Neutrophil (primary cell): Measurements from ENCODE around the gene LZTS2.

Source experiments
- H3K27ac ChIP-seq: fragments of 200-600 bp; sonication (generic); 2 replicates; pipeline ENCODE4 v1.5.1; 2016; ENCODE audit warnings: mild to moderate bottlenecking, moderate library complexity
- H3K27me3 ChIP-seq: fragments of 200-600 bp; sonication (generic); 2 replicates; pipeline ENCODE4 v1.6.0; 2016; ENCODE audit warnings: mild to moderate bottlenecking
- H3K36me3 ChIP-seq: fragments of 200-600 bp; sonication (generic); 2 replicates; pipeline ENCODE4 v1.5.1; 2017
- H3K4me1 ChIP-seq, 2 experiments: fragments of 200-600 bp in 1 of 2; sonication (generic) in 1 of 2; 1 replicate in 1 of 2; 2 replicates in 1 of 2; pipeline versions ENCODE4 v1.5.1 to v1.6.1; 2013 to 2016; ENCODE audit warnings: low read depth in 1 of 2, low read length in 1 of 2, mild to moderate bottlenecking in 1 of 2, moderate library complexity in 1 of 2; ENCODE audit not compliant: control insufficient read depth in 1 of 2, insufficient read depth in 1 of 2
- H3K4me3 ChIP-seq, 2 experiments: fragments of 200-600 bp in 1 of 2; sonication (generic) in 1 of 2; 1 replicate in 1 of 2; 2 replicates in 1 of 2; pipeline ENCODE4 v1.5.1; 2013 to 2016; ENCODE audit warnings: low read depth in 1 of 2, low read length in 1 of 2, mild to moderate bottlenecking in 1 of 2, moderate library complexity in 1 of 2
- H3K9me3 ChIP-seq: fragments of 200-600 bp; sonication (generic); 2 replicates; pipeline ENCODE4 v1.5.1; 2016
- CTCF ChIP-seq: fragments of 200-600 bp; sonication (generic); IDR thresholded peaks from 2 replicates; pipeline ENCODE4 v1.5.1; 2016; ENCODE audit warnings: antibody characterized with exemption

LZTS2 gene

GRCh38 chr10:101035916-101036702 lies 36.5 kb downstream of the LZTS2 start:
- no peak overlapping the region for H3K4me3 ChIP-seq
- H3K9me3 ChIP-seq = no peaks in the 10 kb centered on the region
- H3K27ac ChIP-seq = no peak overlapping the region
- no peaks in the 10 kb centered on the region for H3K36me3 ChIP-seq
- TF ChIP-seq CTCF = no peak
- peaks cover 83% of the 10 kb centered on the region for H3K27me3 ChIP-seq
- H3K4me1 ChIP-seq = peaks cover 6 to 14% of the 10 kb centered on the region in 2 experiments

- peaks cover 6 to 8% of the 10 kb centered on the region in 2 experiments for H3K4me1 ChIP-seq
- no peaks in the 10 kb centered on the region for H3K9me3 ChIP-seq
- no peaks in the 10 kb centered on the region for H3K36me3 ChIP-seq
- no peak for TF ChIP-seq CTCF
- peaks cover 77% of the 10 kb centered on the region for H3K27me3 ChIP-seq
- no peak overlapping the region for H3K27ac ChIP-seq
- no peak overlapping the region for H3K4me3 ChIP-seq
These were observed 37.1 kb downstream of the LZTS2 start for GRCh38 chr10:101036726-101037125.

GRCh38 chr10:101038484-101038883 lies 38.9 kb downstream of the LZTS2 start:
- Histone ChIP-seq H3K4me3 (no peak overlapping the region), H3K4me1 (peaks cover 11 to 13% of the 10 kb centered on the region in 2 experiments), H3K36me3 (no peaks in the 10 kb centered on the region), H3K9me3 (no peaks in the 10 kb centered on the region), H3K27ac (no peak overlapping the region), H3K27me3 (peaks cover 61% of the 10 kb centered on the region)
- TF ChIP-seq CTCF = no peak

- Histone ChIP-seq H3K4me3 (no peak overlapping the region), H3K4me1 (peaks cover 12 to 13% of the 10 kb centered on the region in 2 experiments), H3K27ac (no peak overlapping the region), H3K27me3 (peaks cover 60% of the 10 kb centered on the region), H3K9me3 (no peaks in the 10 kb centered on the region), H3K36me3 (no peaks in the 10 kb centered on the region)
- no peak for TF ChIP-seq CTCF
These were observed 40.5 kb downstream of the LZTS2 start for GRCh38 chr10:101040061-101040460.

GRCh38 chr10:101040851-101041250 lies 41.2 kb downstream of the LZTS2 start:
- no peak for TF ChIP-seq CTCF
- H3K27me3 ChIP-seq = peaks cover 60% of the 10 kb centered on the region
- H3K9me3 ChIP-seq = no peaks in the 10 kb centered on the region
- H3K36me3 ChIP-seq = no peaks in the 10 kb centered on the region
- no peak overlapping the region for H3K4me3 ChIP-seq
- no peak overlapping the region for H3K27ac ChIP-seq
- peaks cover 12 to 13% of the 10 kb centered on the region in 2 experiments for H3K4me1 ChIP-seq
